NCI-H2081 treated with DMSO at 0.1 percent for 48 hours (cell line): ENCODE results near the gene AGA.

Experiments
- DNase-seq: peaks from one replicate; lab custom pipeline; 2025; lab: John Stamatoyannopoulos, UW

The AGA gene

DNA sequence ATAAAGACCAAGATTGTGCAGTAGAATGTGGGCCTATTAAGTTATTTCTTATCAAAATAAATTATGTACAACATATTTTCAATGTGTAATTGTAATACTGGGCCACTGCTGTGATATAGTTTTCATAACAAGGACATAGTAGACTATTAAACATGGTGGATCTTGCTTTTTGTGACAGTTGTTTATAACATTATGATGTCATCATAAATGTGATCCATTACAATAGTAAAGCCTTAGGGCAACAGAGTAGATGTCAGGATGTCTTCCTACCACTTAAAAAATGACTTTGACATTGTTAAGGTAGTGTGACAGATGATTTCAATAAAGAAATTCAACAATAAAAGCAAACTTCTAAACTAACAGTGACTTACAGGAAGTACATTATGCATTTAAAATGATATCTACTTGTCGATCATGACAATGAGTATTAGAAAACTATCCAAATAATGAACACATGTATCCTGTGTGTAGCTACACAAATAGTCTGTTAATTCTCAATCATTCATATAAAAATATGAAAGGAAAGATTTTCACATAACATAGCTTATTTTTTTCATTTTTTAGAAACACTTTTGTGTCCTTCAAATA is 5.3 kb upstream of the AGA start:
- DNase-seq = no peak

DNA sequence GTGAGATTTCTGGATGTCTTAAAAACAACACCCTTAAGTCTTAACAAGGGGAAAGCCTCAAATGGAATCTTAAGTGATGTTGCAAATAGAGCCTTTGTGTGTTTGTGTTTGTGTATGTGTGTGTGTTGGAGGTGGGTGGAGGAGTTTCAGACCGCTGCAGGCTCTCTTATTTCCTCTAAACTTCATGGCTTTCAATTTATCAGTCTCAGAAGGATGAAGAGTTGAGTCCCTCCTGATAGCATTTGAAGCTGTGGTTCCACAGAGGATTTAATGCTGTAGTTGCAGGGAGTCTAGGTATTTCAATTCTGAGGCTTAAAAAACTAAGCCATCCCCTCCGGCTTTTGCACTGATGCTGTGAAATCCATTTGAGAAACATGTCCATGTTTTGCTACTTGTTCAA is 4.3 kb upstream of the AGA start:
- no peak for DNase-seq

DNA sequence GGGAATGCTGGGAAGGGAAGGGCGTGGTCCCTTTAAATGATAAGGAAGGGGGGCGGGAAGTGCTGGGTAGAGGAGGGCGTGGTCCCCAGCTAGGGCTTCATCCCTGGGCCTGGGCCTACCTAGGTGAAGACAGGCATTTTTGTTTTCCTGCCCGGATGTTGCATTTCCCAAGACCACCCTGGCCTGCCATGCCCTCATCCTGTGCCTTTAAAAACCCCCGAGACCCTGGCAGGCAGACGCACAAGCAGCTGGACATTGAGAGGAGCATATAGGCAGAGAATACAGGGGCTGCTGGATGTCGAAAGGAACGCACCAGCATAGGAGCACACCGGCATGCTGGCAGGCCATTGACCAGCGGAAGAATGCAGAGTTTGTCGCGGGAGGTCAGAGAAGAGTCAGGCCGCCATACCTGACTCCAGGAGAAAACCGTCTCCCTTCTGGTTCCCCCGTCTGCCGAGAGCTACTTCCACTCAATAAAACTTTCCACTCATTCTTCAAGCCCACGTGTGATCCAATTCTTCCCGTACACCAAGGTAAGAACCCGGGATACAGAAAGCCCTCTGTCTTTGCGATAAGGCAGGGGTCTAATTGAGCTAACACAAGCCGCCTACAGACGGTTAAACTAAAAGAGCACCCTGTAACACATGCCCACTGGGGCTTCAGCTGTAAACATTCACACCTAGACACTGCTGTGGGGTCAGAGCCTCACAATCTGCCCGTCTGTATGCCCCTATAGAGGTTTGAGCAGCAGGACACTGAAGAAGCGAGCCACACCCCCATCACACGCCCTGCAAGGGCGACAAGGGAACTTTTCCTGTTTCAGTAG is 2.9 kb upstream of the AGA start:
- DNase-seq = no peak

- DNase-seq = no peak
These were observed 1.0 kb downstream of the AGA start for GRCh38 chr4:177441061-177441802.

- DNase-seq = no peak
These were observed 5.8 kb downstream of the AGA start for GRCh38 chr4:177436456-177436855.

DNA sequence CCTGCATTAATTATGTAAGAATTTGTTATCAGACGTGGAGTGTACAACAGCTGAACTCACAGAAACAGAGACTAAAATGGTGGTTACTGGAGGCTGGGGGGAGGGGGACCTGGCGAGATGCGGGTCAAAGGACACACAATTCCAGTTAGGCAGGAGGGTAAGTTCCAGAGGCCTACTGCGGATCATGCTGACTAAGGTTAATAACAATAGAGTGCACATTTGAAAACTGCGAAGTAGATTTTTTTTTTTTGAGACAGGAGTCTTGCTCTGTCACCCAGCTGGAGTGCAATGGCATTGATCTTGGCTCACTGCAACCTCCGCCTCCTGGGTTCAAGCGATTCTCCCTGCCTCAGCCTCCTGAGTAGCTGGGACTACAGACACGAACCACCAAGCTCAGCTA is 7.6 kb downstream of the AGA start:
- no peak for DNase-seq

DNA sequence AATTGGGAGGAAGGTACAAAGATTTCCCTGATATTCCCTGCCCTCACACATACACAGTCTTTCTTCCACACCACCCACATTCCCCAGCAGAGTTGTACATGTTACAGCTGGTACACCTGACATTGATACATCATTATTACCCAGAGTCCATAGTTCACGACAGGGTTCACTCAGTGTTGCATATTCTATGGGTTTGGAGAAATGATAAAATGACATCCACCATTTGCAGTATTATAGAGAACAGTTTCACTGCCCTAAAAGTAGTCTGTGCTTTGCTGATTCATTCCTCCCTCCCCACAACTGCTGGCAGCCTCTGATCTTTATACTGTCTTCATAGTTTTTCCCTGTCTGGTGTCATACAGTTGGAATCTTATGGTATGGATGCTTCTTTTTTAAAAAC is 15.0 kb downstream of the AGA start:
- DNase-seq = no peak

DNA sequence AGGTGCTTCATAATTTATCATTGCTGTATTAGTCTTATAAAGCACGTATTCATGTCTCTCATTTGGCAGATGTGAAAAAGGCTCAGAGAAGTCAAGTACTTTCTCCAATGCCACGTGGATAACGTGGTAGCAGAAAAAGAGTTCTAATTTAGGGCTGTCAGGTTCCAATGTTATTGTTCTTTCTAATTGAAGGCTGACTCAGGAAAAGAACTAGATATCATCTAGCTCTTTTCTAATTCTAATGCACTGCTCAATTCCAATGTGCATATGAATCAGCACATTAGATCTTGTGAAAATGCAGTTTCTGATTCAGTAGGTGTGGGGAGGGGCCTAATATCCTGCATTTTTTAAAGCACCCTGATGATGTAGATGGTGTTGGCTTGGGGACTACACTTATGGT is 22.8 kb downstream of the AGA start:
- no peak for DNase-seq

GRCh38 chr4:177413656-177414055 is 28.6 kb downstream of the AGA start:
- no peak for DNase-seq

DNA sequence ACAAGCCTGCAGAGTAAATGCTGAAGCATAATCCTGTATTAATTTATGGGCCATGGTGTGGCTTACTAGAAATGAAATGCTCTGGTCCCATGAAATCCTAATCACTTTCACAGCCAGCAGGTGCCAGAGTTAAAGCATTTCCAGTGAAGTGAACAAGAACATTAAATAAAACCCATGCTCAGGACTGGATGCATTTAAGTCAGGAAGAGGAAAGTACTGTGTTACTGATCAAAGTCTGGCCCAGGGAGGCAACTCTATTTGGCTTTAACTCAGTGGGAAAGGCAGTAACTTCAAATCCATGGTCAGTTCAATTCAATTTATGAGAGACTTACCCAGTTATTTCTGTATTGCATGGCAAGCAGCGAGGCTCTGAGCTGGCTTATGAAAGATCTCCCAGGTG is 29.2 kb downstream of the AGA start:
- no peak for DNase-seq

- DNase-seq = no peak
These were observed 30.2 kb downstream of the AGA start for GRCh38 chr4:177411996-177412395.

GRCh38 chr4:177410566-177410965 is 31.7 kb downstream of the AGA start:
- no peak for DNase-seq

- no peak for DNase-seq
These were observed 34.2 kb downstream of the AGA start for GRCh38 chr4:177408023-177408422.

DNA sequence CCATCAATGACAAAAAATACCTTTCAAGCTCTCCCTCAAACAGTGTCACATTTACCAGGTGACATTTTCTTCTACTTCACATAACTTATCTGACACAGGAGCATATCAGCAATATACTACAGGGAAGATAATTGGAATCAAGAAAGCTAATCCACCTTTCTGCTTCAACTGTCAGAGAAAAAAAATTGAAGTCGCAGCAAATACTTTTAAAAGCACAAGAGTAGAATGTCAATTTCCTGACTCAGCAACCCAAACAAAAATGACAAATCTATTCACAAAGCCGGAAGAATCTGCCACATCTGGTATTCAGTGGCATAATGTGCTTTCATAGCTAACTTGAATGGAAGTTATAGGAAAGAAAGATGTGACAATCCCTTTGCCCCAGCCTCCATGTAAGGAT is 36.7 kb downstream of the AGA start:
- DNase-seq = no peak

DNA sequence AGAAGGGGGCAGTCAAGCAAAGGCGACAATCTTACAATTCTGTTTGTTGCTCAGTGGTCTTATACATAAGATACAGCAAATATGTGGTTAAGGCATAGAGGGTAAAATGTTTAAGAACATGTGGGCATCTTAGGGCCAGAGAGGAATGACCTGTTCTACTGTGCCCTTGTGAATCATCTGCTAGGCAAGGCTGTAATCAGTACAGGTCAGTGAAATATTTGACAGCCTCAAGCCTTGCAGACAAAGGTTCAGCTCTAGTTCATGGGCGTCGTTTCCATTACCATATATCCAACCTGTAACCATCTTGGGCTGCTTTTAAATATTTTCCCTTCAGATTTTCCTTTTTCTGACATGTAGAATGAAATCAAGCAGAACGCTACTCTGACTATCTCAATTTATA is 37.3 kb downstream of the AGA start:
- no peak for DNase-seq

DNA sequence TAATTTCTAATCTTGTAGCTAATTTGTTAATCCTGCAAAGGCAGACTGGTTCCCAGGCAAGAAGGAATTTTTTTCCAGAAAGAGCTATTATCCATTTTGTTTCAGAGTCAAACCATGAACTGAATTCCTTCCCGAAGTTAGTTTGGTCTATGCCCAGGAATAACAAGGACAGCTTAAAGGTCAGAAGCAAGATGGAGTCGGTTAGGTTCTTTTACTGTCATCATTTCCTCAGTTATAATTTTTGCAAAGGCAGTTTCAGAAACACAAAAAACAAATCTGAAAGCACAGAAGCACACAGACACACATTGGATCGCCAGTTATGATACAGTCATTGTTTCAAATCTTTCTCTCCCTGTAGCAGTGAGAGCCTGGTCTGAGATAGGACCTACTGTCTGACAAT is 37.9 kb downstream of the AGA start:
- DNase-seq = no peak

GRCh38 chr4:177403746-177404145 is 38.5 kb downstream of the AGA start:
- DNase-seq = no peak

DNA sequence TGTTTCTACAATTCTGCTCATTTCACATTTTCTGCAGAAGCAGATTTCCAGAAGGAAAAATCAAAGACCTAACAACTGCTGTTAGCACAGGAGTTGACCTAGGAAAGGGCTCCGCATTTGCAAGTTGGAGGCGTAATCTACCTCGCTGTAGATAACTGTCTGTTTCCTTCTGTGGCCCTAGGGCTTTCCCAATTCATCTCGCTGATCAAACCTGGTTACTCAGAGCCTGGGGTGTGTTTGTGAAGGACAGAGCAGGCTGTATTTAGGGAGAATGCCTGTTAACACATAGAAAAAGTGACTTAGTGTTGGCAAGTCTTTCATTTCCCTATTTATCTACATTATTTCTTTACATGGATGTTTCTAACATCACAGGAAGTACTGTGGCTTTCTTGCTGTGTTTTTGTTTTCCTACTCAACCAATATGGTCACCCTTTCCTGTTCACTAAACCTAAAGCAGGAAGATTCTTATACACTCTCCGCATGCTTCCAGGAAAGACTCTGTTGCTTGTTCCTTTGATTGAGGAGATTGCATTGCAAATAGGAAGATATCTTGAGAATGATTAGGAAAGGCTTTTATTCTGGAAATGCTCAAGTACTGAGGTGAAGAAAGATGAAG is 40.5 kb downstream of the AGA start:
- DNase-seq = no peak

- DNase-seq = no peak
These were observed 42.2 kb downstream of the AGA start for GRCh38 chr4:177400030-177400429.

- DNase-seq = no peak
These were observed 45.9 kb downstream of the AGA start for GRCh38 chr4:177396352-177396751.

DNA sequence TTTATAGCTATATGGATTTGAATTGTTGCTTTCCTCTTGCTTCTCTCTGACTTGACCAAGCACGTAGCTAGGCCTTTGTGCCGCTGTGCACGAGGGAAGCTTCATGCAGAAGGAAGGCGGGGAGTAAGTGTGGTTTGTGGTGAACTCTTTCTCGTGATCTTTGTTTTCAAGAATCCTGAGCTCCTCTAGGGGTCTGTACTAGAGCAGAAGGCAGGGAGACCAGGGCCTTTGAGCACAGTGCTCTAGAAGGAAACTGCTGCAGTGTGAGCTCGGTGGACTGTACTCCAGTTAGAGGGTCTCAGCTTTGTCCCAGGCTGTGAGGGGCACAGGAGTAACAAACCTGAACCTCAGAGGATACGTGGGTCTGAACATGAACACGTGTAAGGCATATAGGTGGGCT is 49.0 kb downstream of the AGA start:
- DNase-seq = no peak

- DNase-seq = no peak
These were observed 50.3 kb downstream of the AGA start for GRCh38 chr4:177391953-177392352.

DNA sequence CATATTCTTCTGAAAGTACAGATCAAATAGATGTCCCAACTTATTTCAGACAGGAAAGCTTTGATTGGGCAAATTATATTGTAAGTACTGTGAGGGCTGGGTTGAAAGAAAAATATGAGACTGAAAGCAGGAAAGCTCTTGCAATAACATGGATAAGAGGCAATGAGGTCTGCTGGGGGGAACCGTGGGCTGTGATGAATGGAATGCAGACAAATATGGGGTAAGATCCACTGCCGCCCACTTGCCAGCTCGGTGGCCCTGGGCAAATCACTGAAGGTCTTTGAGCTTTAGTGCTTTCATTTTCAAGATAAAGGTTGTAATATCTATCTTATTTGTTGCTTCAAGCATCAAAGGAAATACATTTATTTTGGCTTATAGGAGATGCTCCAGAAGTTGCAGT is 51.0 kb downstream of the AGA start:
- no peak for DNase-seq
